Occipital lobe (tissue), 2 donors: Measurements from ENCODE around the gene VRK3. TPM values are rescaled to one million over a fixed set of nuclear protein-coding genes. Genes with fewer than 3 reads are reported as not detected.
"Not testable (repeated sequence)": the region's sequence is repeated elsewhere in the genome, so short reads cannot be mapped to it uniquely, and the experiment has no call there.

Experiments
- DNase-seq: peaks from one replicate; lab custom pipeline; 2025; lab: John Stamatoyannopoulos, UW
- total RNA-seq: library from RNA; depleted of rRNA; stranded (reverse); fragments of >200 nt; gene quantifications from one replicate; pipeline ENCODE4 v1.2.3, GENCODE V29; 2014

VRK3 gene
- total RNA-seq, 1 donor from 2014 or later = 18.4 TPM

- DNase-seq = no peak
Measured at GRCh38 chr19:49957262-49957915, 67.8 kb downstream of the VRK3 start.

GRCh38 chr19:49956115-49956495 lies 69.1 kb downstream of the VRK3 start:
- no peak for DNase-seq

GRCh38 chr19:49954933-49955332 lies 70.2 kb downstream of the VRK3 start:
- DNase-seq = no peak

- no peak for DNase-seq
Measured at GRCh38 chr19:49954092-49954829, 70.9 kb downstream of the VRK3 start.

- no peak for DNase-seq
Measured at GRCh38 chr19:49953416-49953815, 71.8 kb downstream of the VRK3 start.

GRCh38 chr19:49952906-49953305 lies 72.3 kb downstream of the VRK3 start:
- DNase-seq = no peak

GRCh38 chr19:49952479-49952836 lies 72.7 kb downstream of the VRK3 start:
- no peak for DNase-seq

- no peak for DNase-seq
Measured at GRCh38 chr19:49951806-49952478, 73.2 kb downstream of the VRK3 start.

- DNase-seq = no peak
Measured at GRCh38 chr19:49950956-49951526, 74.1 kb downstream of the VRK3 start.

GRCh38 chr19:49950590-49950948 lies 74.6 kb downstream of the VRK3 start:
- no peak for DNase-seq

- no peak for DNase-seq
Measured at GRCh38 chr19:49949742-49950589, 75.2 kb downstream of the VRK3 start.

GRCh38 chr19:49946415-49946814 lies 78.8 kb downstream of the VRK3 start:
- no peak for DNase-seq

- DNase-seq = not testable (repeated sequence)
Measured at GRCh38 chr19:49944567-49944966, 80.6 kb downstream of the VRK3 start.

- DNase-seq = no peak
Measured at GRCh38 chr19:49940482-49940791, 84.7 kb downstream of the VRK3 start.

- no peak for DNase-seq
Measured at GRCh38 chr19:49939721-49940481, 85.3 kb downstream of the VRK3 start.

GRCh38 chr19:49938662-49939061 lies 86.5 kb downstream of the VRK3 start:
- no peak for DNase-seq

- peak; percentile 44 for DNase-seq
Measured at GRCh38 chr19:49937750-49938381, 87.3 kb downstream of the VRK3 start.

- DNase-seq = no peak
Measured at GRCh38 chr19:49936549-49936948, 88.6 kb downstream of the VRK3 start.

GRCh38 chr19:49933643-49934042 lies 91.5 kb downstream of the VRK3 start:
- no peak for DNase-seq

- DNase-seq = no peak
Measured at GRCh38 chr19:49932731-49933131, 92.4 kb downstream of the VRK3 start.
